Measurements from ENCODE around the gene CHRM4. TPM values are rescaled to one million over a fixed set of nuclear protein-coding genes. Genes with fewer than 3 reads are reported as not detected.

Gene CHRM4
- total and polyA plus RNA-seq, 2 of the 13 experiments (the other 11 are each of a cell fraction or from before 2014, with no cell fraction given): 0.13 to 0.21 TPM

- TF ChIP-seq HNF4G (IDR thresholded peaks at IDR 0.05; ENCODE audit: borderline replicate concordance, low read depth, low read length) (peak; percentile 36; the same call in 1 of the 2 replicates), HNF4G (CRISPR knock-in tag; IDR thresholded peaks at IDR 0.05; ENCODE audit: borderline replicate concordance, low read depth) (peak; percentile 83), ZBTB33 (CRISPR knock-in tag; IDR thresholded peaks at IDR 0.05) (peak; percentile 67), HMG20A (CRISPR knock-in tag; IDR thresholded peaks at IDR 0.05; ENCODE audit: borderline replicate concordance) (0 out of 2 replicates have a peak, but pooled peaks have one; percentile 34), ZNF503 (CRISPR knock-in tag; IDR thresholded peaks at IDR 0.05) (peak; percentile 95), TOE1 (CRISPR knock-in tag; IDR thresholded peaks at IDR 0.05) (peak; percentile 91; the same call in 1 of the 2 replicates), ELF1 (CRISPR knock-in tag; IDR thresholded peaks at IDR 0.05) (peak; percentile 76), ZMYM3 (CRISPR knock-in tag; IDR thresholded peaks at IDR 0.05) (peak; percentile 53; the same call in 1 of the 2 replicates), KLF16 (CRISPR knock-in tag; IDR thresholded peaks at IDR 0.05) (peak in 1 of 2 experiments; percentile 99; a peak in 2 of 4 replicates), ZBTB3 (CRISPR knock-in tag; IDR thresholded peaks at IDR 0.05; ENCODE audit: borderline replicate concordance, low read depth) (peak; percentile 60; the same call in 1 of the 2 replicates), ZBTB46 (CRISPR knock-in tag; IDR thresholded peaks at IDR 0.05; ENCODE audit: borderline replicate concordance) (no peak), RNF2 (conservative IDR thresholded peaks at IDR 0.05; ENCODE audit: low read depth) (no peak), PRDM10 (CRISPR knock-in tag; IDR thresholded peaks at IDR 0.05; ENCODE audit: low read depth) (peak; percentile 82; the same call in 1 of the 2 replicates), ZKSCAN1 (IDR thresholded peaks at IDR 0.05; ENCODE audit: low read length) (no peak), HMGA1 (CRISPR knock-in tag; conservative IDR thresholded peaks at IDR 0.05) (no peak), MATR3 (CRISPR knock-in tag; IDR thresholded peaks at IDR 0.05) (no peak), KLF11 (CRISPR knock-in tag; IDR thresholded peaks at IDR 0.05) (peak; percentile 99)
Observed at GRCh38 chr11:46392421-46393230, 1.1 kb upstream of the CHRM4 start (continued).
